ENCODE results near the gene ADAMTS14. TPM values are rescaled to one million over a fixed set of nuclear protein-coding genes. Genes with fewer than 3 reads are reported as not detected.

The ADAMTS14 gene
- total RNA-seq, 2 experiments from 2014 or later, result not detected

- Histone ChIP-seq H3K9me3 (ENCODE audit: control insufficient read depth in 1 of 2, insufficient read depth in 1 of 2, low read length in 2 of 2) (peaks cover 38 to 42% of the 10 kb centered on the region in 2 experiments), H3K27me3 (ENCODE audit: control insufficient read depth in 1 of 2, insufficient read depth in 2 of 2, low read length in 2 of 2) (peaks cover 0 to 3% of the 10 kb centered on the region in 2 experiments), H3K27ac (ENCODE audit: low read depth in 1 of 2, low read length in 2 of 2) (no peak overlapping the region), H3K4me1 (ENCODE audit: insufficient read depth, low read length) (no peaks in the 10 kb centered on the region), H3K36me3 (ENCODE audit: insufficient read depth, low read length) (no peaks in the 10 kb centered on the region), H3K4me3 (ENCODE audit: low read length) (no peak overlapping the region)
- no peaks in the 10 kb centered on the region for H3K4me1 Mint-ChIP-seq (ENCODE audit: low read depth)
- no peak for ATAC-seq (ENCODE audit: poor library complexity)
- ChIA-PET CTCF (no interaction called here), POLR2A (no interaction called here)
- H3K4me3 Mint-ChIP-seq, result no peak overlapping the region
- peaks cover 13% of the 10 kb centered on the region for H3K9me3 Mint-ChIP-seq
- peaks cover 9% of the 10 kb centered on the region for H3K36me3 Mint-ChIP-seq (ENCODE audit: low read depth)
- DNase-seq, result no peak
- H3K27ac Mint-ChIP-seq, result no peak overlapping the region
- no peaks in the 10 kb centered on the region for H3K27me3 Mint-ChIP-seq
- no peak for TF ChIP-seq CTCF (IDR thresholded peaks at IDR 0.05)
- intact Hi-C loops (cut with DNase I, micrococcal nuclease), result no loop called here
Measured at GRCh38 chr10:70650104-70650503, 22.2 kb upstream of the ADAMTS14 start.

- no peak for TF ChIP-seq CTCF (IDR thresholded peaks at IDR 0.05)
- Histone ChIP-seq H3K36me3 (ENCODE audit: insufficient read depth, low read length) (no peaks in the 10 kb centered on the region), H3K4me3 (ENCODE audit: low read length) (no peak overlapping the region), H3K27ac (ENCODE audit: low read depth in 1 of 2, low read length in 2 of 2) (no peak overlapping the region), H3K27me3 (ENCODE audit: control insufficient read depth in 1 of 2, insufficient read depth in 2 of 2, low read length in 2 of 2) (peaks cover 0 to 3% of the 10 kb centered on the region in 2 experiments), H3K4me1 (ENCODE audit: insufficient read depth, low read length) (no peaks in the 10 kb centered on the region), H3K9me3 (ENCODE audit: control insufficient read depth in 1 of 2, insufficient read depth in 1 of 2, low read length in 2 of 2) (peaks cover 38 to 42% of the 10 kb centered on the region in 2 experiments)
- CTCF ChIA-PET, result no interaction called here
- Mint-ChIP-seq H3K36me3 (ENCODE audit: low read depth) (peaks cover 9% of the 10 kb centered on the region), H3K27me3 (no peaks in the 10 kb centered on the region), H3K27ac (no peak overlapping the region), H3K4me1 (ENCODE audit: low read depth) (no peaks in the 10 kb centered on the region), H3K9me3 (peaks cover 13% of the 10 kb centered on the region), H3K4me3 (no peak overlapping the region)
- DNase-seq (no peak), ATAC-seq (ENCODE audit: poor library complexity) (no peak)
- intact Hi-C loops (cut with DNase I, micrococcal nuclease), result no loop called here
- POLR2A ChIA-PET, result no interaction called here
Measured at GRCh38 chr10:70650718-70651117, 21.6 kb upstream of the ADAMTS14 start.

GRCh38 chr10:70651661-70652060 is 20.6 kb upstream of the ADAMTS14 start:
- DNase-seq, result no peak
- ATAC-seq (ENCODE audit: poor library complexity), result no peak
- intact Hi-C loops (cut with DNase I, micrococcal nuclease), result no loop called here
- peaks cover 38 to 42% of the 10 kb centered on the region in 2 experiments for H3K9me3 ChIP-seq (ENCODE audit: control insufficient read depth in 1 of 2, insufficient read depth in 1 of 2, low read length in 2 of 2)
- no peak overlapping the region for H3K27ac Mint-ChIP-seq
- no peaks in the 10 kb centered on the region for H3K4me1 ChIP-seq (ENCODE audit: insufficient read depth, low read length)
- no peak overlapping the region for H3K4me3 Mint-ChIP-seq
- TF ChIP-seq CTCF (IDR thresholded peaks at IDR 0.05), result no peak
- peaks cover 0 to 3% of the 10 kb centered on the region in 2 experiments for H3K27me3 ChIP-seq (ENCODE audit: control insufficient read depth in 1 of 2, insufficient read depth in 2 of 2, low read length in 2 of 2)
- H3K9me3 Mint-ChIP-seq, result peaks cover 13% of the 10 kb centered on the region
- H3K27ac ChIP-seq (ENCODE audit: low read depth in 1 of 2, low read length in 2 of 2), result no peak overlapping the region
- POLR2A ChIA-PET, result no interaction called here
- no peak overlapping the region for H3K4me3 ChIP-seq (ENCODE audit: low read length)
- peaks cover 9% of the 10 kb centered on the region for H3K36me3 Mint-ChIP-seq (ENCODE audit: low read depth)
- CTCF ChIA-PET, result no interaction called here
- H3K27me3 Mint-ChIP-seq, result no peaks in the 10 kb centered on the region
- no peaks in the 10 kb centered on the region for H3K4me1 Mint-ChIP-seq (ENCODE audit: low read depth)
- H3K36me3 ChIP-seq (ENCODE audit: insufficient read depth, low read length), result no peaks in the 10 kb centered on the region
